Mesodermal cell (in vitro differentiated cells): Measurements from ENCODE around the gene MYBPHL.

Source experiments
- H3K27ac ChIP-seq: 2 replicates; pipeline ENCODE4 v1.7.0; 2013; ENCODE audit warnings: mild to moderate bottlenecking, low read depth, low read length, moderate library complexity; ENCODE audit not compliant: severe bottlenecking
- H3K36me3 ChIP-seq: 2 replicates; pipeline ENCODE4 v1.7.1; 2013; ENCODE audit warnings: mild to moderate bottlenecking, low read length, moderate library complexity; ENCODE audit not compliant: control insufficient read depth, insufficient read depth
- H3K4me1 ChIP-seq: one replicate; pipeline ENCODE4 v1.7.1; 2013; ENCODE audit warnings: mild to moderate bottlenecking, low read length; ENCODE audit not compliant: insufficient read depth, control insufficient read depth, poor library complexity, severe bottlenecking
- H3K4me3 ChIP-seq: 2 replicates; pipeline ENCODE4 v1.7.0; 2013; ENCODE audit warnings: low read length, control low read depth, mild to moderate bottlenecking; ENCODE audit not compliant: insufficient read depth, poor library complexity, severe bottlenecking; ENCODE audit errors: extremely low read depth
- H3K9me3 ChIP-seq: 2 replicates; pipeline ENCODE4 v1.7.1; 2013; ENCODE audit warnings: mild to moderate bottlenecking, low read length, moderate library complexity; ENCODE audit not compliant: control insufficient read depth
- WGBS, 2 experiments: methylation state at CpG; one replicate each; pipeline ENCODE4 v1.1.5; 2013; ENCODE audit warnings: missing lambda C conversion rate in 2 of 2; ENCODE audit not compliant: insufficient coverage in 2 of 2; 5-methylcytosine and 5-hydroxymethylcytosine counted together

Gene MYBPHL

GRCh38 chr1:109270623-109271317 lies 36.0 kb downstream of the MYBPHL start:
- Histone ChIP-seq H3K4me3 (no peak overlapping the region), H3K4me1 (peaks cover 22% of the 10 kb centered on the region), H3K27ac (no peak overlapping the region), H3K9me3 (no peaks in the 10 kb centered on the region), H3K36me3 (peaks cover 5% of the 10 kb centered on the region)
- WGBS, 2 experiments, result 92 to 94% methylated on average over 15 to 16 of the region's 20 CpGs

DNA sequence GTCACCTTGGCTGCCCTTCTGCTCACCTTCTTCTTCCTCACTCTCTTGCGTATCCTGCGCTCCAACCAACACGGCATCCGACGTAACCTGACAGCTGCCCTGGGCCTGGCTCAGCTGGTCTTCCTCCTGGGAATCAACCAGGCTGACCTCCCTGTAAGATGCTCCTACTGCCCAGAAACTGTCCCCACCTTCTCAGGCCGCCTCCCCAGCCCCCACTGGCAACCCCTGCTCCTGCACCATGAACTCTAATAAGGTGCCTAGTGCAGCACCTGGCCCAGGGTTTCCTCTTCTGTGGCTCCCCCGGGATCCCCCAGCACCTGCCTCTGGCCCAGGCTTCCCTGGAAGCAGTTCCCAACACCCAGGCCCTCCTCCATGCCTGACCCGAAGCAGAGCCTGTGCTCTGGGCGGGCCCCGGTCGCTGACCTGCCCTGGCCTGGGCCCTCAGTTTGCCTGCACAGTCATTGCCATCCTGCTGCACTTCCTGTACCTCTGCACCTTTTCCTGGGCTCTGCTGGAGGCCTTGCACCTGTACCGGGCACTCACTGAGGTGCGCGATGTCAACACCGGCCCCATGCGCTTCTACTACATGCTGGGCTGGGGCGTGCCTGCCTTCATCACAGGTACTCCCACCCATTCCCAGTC lies 36.7 kb downstream of the MYBPHL start:
- 86 to 88% methylated on average over 17 of the region's 17 CpGs for WGBS, 2 experiments
- peaks cover 19% of the 10 kb centered on the region for H3K4me1 ChIP-seq
- no peak overlapping the region for H3K27ac ChIP-seq
- H3K4me3 ChIP-seq, result no peak overlapping the region
- no peaks in the 10 kb centered on the region for H3K9me3 ChIP-seq
- peaks cover 5% of the 10 kb centered on the region for H3K36me3 ChIP-seq

GRCh38 chr1:109269212-109269980 lies 37.4 kb downstream of the MYBPHL start:
- 92 to 97% methylated on average over 27 to 33 of the region's 33 CpGs for WGBS, 2 experiments
- Histone ChIP-seq H3K36me3 (peaks cover 10% of the 10 kb centered on the region), H3K4me3 (no peak overlapping the region)

DNA sequence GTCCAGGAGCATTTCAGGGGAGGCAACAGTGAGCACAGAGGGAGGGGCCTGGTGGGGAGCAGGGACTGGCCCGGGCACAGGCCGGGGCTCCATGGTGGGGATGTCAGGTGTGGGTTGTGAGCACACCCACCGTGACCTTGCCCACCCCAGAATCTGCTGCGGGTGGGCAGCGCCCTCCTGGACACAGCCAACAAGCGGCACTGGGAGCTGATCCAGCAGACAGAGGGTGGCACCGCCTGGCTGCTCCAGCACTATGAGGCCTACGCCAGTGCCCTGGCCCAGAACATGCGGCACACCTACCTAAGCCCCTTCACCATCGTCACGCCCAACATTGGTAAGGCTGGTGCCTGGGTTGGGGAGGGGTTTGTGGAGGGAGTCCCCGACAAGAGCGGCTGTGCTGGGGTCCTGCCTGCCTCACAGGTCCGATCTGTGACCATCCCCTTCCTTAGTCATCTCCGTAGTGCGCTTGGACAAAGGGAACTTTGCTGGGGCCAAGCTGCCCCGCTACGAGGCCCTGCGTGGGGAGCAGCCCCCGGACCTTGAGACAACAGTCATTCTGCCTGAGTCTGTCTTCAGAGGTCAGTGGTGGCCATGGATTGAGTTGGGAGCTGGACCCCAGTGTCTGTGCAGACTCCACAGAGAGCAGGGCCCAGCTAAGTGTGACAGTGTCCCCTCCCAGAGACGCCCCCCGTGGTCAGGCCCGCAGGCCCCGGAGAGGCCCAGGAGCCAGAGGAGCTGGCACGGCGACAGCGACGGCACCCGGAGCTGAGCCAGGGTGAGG lies 38.2 kb downstream of the MYBPHL start:
- 95 to 99% methylated on average over 25 to 28 of the region's 29 CpGs for WGBS, 2 experiments
- H3K4me3 ChIP-seq, result no peak overlapping the region
- no peaks in the 10 kb centered on the region for H3K9me3 ChIP-seq
- no peak overlapping the region for H3K27ac ChIP-seq
- peaks cover 10% of the 10 kb centered on the region for H3K36me3 ChIP-seq
- H3K4me1 ChIP-seq, result peaks cover 6% of the 10 kb centered on the region

More at GRCh38 chr1:109269212-109269980, 37.4 kb downstream of the MYBPHL start:
- Histone ChIP-seq H3K4me1 (peaks cover 13% of the 10 kb centered on the region), H3K27ac (no peak overlapping the region), H3K9me3 (no peaks in the 10 kb centered on the region)

DNA sequence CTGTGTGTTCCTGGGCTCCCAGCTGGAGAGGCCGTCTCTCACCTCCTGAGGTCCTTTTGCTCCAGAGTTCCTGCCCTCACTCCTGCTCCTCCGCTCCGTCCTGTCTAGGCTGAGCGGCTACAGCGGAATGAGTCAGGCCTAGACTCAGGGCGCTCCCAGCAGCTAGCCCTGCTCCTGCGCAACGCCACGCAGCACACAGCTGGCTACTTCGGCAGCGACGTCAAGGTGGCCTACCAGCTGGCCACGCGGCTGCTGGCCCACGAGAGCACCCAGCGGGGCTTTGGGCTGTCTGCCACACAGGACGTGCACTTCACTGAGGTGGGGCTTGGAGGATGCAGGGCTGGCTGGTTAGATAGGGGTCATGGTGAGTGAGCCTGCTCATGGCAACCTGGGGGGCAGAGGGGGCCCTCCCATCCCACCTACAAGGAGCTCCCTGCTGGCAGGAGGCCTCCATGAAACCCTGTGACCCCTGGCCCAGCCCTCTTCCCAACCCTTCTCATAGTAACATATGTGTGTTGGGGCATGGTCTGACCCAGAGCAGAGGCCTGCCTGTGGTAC lies 39.0 kb downstream of the MYBPHL start:
- H3K4me1 ChIP-seq, result peaks cover 3% of the 10 kb centered on the region
- 95 to 96% methylated on average over 13 to 17 of the region's 17 CpGs for WGBS, 2 experiments
- no peaks in the 10 kb centered on the region for H3K9me3 ChIP-seq
- H3K36me3 ChIP-seq, result peaks cover 10% of the 10 kb centered on the region
- H3K27ac ChIP-seq, result no peak overlapping the region
- H3K4me3 ChIP-seq, result no peak overlapping the region

DNA sequence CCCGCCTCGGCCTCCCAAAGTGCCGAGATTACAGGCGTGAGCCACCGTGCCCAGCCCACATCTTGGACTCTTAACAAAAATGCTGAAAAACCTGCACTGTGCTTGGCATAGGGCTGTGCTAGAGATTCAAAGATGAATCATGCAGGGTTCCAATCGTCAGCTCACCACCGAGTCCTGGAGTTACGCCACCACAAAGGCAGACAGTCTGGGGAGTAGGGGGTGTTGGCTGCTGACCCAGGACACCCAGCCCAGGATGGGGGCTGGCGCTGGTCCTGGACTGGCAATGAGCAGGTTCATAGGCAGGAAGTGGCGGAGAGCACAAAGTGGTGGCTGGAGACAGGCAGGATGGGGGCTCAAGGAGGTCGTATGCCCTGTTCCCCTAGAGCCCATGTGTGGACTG lies 39.8 kb downstream of the MYBPHL start:
- H3K36me3 ChIP-seq, result peaks cover 10% of the 10 kb centered on the region
- H3K4me1 ChIP-seq, result peaks cover 3% of the 10 kb centered on the region
- WGBS, 2 experiments, result 91 to 96% methylated on average over 11 of the region's 11 CpGs
- no peaks in the 10 kb centered on the region for H3K9me3 ChIP-seq
- H3K27ac ChIP-seq, result no peak overlapping the region
- no peak overlapping the region for H3K4me3 ChIP-seq

- WGBS, 2 experiments, result 90 to 94% methylated on average over 7 to 11 of the region's 13 CpGs
- Histone ChIP-seq H3K27ac (no peak overlapping the region), H3K4me3 (no peak overlapping the region), H3K4me1 (peaks cover 4% of the 10 kb centered on the region), H3K36me3 (peaks cover 10% of the 10 kb centered on the region), H3K9me3 (no peaks in the 10 kb centered on the region)
Measured at GRCh38 chr1:109265741-109266330, 41.0 kb downstream of the MYBPHL start.

DNA sequence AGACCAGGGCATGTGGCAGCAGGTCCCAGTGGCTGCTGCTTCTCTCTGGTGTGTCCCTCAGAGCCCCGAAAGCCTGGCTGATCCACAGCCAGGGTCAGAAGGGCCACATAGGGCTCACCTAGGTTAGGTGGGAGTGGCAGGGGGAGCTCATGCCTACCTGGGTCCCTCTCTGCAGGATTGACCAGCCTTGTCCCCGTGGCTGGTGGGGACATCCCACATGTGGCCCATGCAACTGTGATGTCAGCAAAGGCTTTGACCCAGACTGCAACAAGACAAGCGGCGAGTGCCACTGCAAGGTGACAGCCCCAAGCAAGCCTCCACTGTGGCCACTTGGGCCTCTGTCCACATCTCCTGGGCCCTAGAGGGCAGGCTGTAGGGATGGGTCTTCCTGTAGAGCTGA lies 41.8 kb downstream of the MYBPHL start:
- 85 to 96% methylated on average over 3 of the region's 4 CpGs for WGBS, 2 experiments
- Histone ChIP-seq H3K4me1 (peaks cover 10% of the 10 kb centered on the region), H3K27ac (no peak overlapping the region), H3K9me3 (no peaks in the 10 kb centered on the region), H3K4me3 (no peak overlapping the region), H3K36me3 (peaks cover 10% of the 10 kb centered on the region)

DNA sequence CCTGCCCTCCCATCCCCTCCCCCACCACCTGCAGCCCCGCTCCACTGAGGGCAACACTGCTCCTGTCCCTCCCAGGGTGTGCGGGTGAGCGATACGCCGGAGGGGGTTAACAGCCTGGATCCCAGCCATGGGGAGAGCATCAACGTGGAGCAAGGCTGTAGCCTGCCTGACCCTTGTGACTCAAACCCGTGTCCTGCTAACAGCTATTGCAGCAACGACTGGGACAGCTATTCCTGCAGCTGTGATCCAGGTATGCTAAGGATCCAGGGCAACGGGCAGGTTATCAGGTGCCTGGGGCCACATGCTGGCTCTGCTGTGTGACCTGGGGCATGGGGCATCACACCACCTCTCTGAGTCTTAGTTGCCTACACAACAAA lies 42.4 kb downstream of the MYBPHL start:
- Histone ChIP-seq H3K4me1 (peaks cover 10% of the 10 kb centered on the region), H3K27ac (no peak overlapping the region), H3K4me3 (no peak overlapping the region), H3K9me3 (no peaks in the 10 kb centered on the region), H3K36me3 (peaks cover 8% of the 10 kb centered on the region)
- WGBS, 2 experiments, result 79 to 86% methylated on average over 7 to 9 of the region's 9 CpGs
